Measurements from ENCODE around the gene CER1. TPM values are rescaled to one million over a fixed set of nuclear protein-coding genes. Genes with fewer than 3 reads are reported as not detected.

Gene CER1
- total and polyA plus RNA-seq, 2 of the 8 experiments (the other 6 are each of a cell fraction or from before 2014, with no cell fraction given): 0.26 to 3.4 TPM

DNA sequence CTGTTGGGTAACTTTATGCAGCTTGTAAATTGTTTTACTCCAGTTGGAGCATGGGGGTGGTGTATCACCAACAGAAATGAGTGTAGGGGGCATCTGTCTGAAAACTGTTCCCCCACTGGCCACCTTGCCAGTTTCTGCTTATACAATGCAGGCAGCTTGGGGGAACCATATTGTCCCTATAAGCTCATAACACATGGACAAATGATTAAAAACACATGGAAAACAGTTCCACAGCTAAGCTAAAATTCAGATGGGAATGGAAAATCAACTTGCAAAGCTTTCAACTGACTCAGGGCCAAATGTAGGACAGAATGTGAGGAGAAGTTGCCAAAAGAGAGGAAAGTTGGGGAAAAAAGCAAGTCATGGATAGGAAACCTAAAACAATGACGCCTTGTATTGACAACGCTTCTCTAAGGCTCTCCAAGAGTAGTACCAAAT is 7.9 kb upstream of the CER1 start:
- no peaks in the 10 kb centered on the region for H3K79me1 ChIP-seq (ENCODE audit: low read depth, low read length)
- H4K20me1 ChIP-seq (replicated peaks in 1 of 2; ENCODE audit: control insufficient read depth in 1 of 2, insufficient read depth in 2 of 2, low read length in 2 of 2): no peaks in the 10 kb centered on the region
- no peak overlapping the region for H2BK5ac ChIP-seq (ENCODE audit: low read depth, low read length)
- H2BK20ac ChIP-seq (ENCODE audit: low read length): no peak overlapping the region
- no peaks in the 10 kb centered on the region for H3K79me2 ChIP-seq (ENCODE audit: control insufficient read depth in 1 of 2, insufficient read depth in 2 of 2, low read length in 2 of 2)
- H3K4me3 ChIP-seq (ENCODE audit: extremely low read depth in 1 of 4, insufficient read depth in 2 of 4, low read depth in 3 of 4, low read length in 4 of 4): no peak overlapping the region
- H3K18ac ChIP-seq (ENCODE audit: extremely low read depth, low read length): no peak overlapping the region
- H3K4me2 ChIP-seq (ENCODE audit: insufficient read depth in 1 of 2, low read depth in 2 of 2, low read length in 2 of 2): no peak overlapping the region
- H3K27ac ChIP-seq (ENCODE audit: low read depth, low read length): no peak overlapping the region
- DNase-seq (ENCODE audit: low read depth in 1 of 2, low spot score in 2 of 2) (no peak), FAIRE-seq (no peak)
- no peak overlapping the region for H2BK12ac ChIP-seq (ENCODE audit: low read depth, low read length)
- CTCF ChIA-PET (ENCODE audit: partially characterized antibody): interaction anchor here (0.8 to 1.4 kb wide), 3 partner anchors 39 to 288 kb away, joined by 3 read pairs; no protein-coding TSS in a partner anchor
- H3K27me3 ChIP-seq (replicated peaks in 1 of 4; ENCODE audit: control insufficient read depth in 3 of 4, extremely low read depth in 1 of 4, insufficient read depth in 3 of 4, low read length in 3 of 4): peaks cover under 1 to 13% (median 5%) of the 10 kb centered on the region in 4 experiments; a peak in 6 of 7 replicates
- no peak overlapping the region for H2BK15ac ChIP-seq (ENCODE audit: low read length)
- no peak overlapping the region for H3K9ac ChIP-seq (replicated peaks in 1 of 4; ENCODE audit: extremely low read depth in 1 of 4, low read depth in 3 of 4, low read length in 3 of 4)
- H3K14ac ChIP-seq (ENCODE audit: insufficient read length): no peak overlapping the region
- POLR2A ChIA-PET (ENCODE audit: partially characterized antibody): no interaction called here
- no peak overlapping the region for H3K23ac ChIP-seq (ENCODE audit: insufficient read length)
- H2AFZ ChIP-seq (ENCODE audit: low read length): no peak overlapping the region
- no peaks in the 10 kb centered on the region for H3K36me3 ChIP-seq (ENCODE audit: control insufficient read depth in 2 of 4, insufficient read depth in 4 of 4, low read length in 3 of 4)
- WGBS, 2 experiments (ENCODE audit: extremely low coverage in 1 of 2, insufficient coverage in 1 of 2, insufficient read length in 1 of 2, insufficient replicate concordance in 2 of 2, low coverage in 1 of 2, low lambda C conversion rate in 2 of 2, missing lambda C conversion rate in 1 of 2): 83% methylated on average over 2 of the region's 2 CpGs; no CpG with 5 or more reads in 1 of the 2 experiments
- no peak overlapping the region for H2BK120ac ChIP-seq (replicated peaks; ENCODE audit: low read depth, low read length)
- no peaks in the 10 kb centered on the region for H3K4me1 ChIP-seq (replicated peaks in 1 of 4; ENCODE audit: control insufficient read depth in 3 of 4, insufficient read depth in 4 of 4, low read length in 3 of 4)
- H3K9me3 ChIP-seq (ENCODE audit: insufficient read depth in 2 of 2, low read depth in 1 of 2, low read length in 1 of 2): no peaks in the 10 kb centered on the region
- no peak overlapping the region for H4K91ac ChIP-seq (replicated peaks; ENCODE audit: insufficient read length, low read length)
- no peak overlapping the region for H2AK5ac ChIP-seq (ENCODE audit: low read depth, low read length)
- H3K56ac ChIP-seq (replicated peaks; ENCODE audit: insufficient read length, low read depth, low read length): no peak overlapping the region
- no peak overlapping the region for H4K8ac ChIP-seq (ENCODE audit: extremely low read depth, insufficient read depth, low read length)
- H3K4ac ChIP-seq (replicated peaks; ENCODE audit: insufficient read length, low read depth, low read length): no peak overlapping the region
- H3K23me2 ChIP-seq (ENCODE audit: low read depth, low read length): no peaks in the 10 kb centered on the region; the same call in 1 of the 2 replicates
- no peak overlapping the region for H4K5ac ChIP-seq (ENCODE audit: insufficient read length, low read depth, low read length)
- TF ChIP-seq BRCA1 (IDR thresholded peaks at IDR 0.05; ENCODE audit: low read depth, low read length): no peak
- TF ChIP-seq TAF7 (optimal IDR thresholded peaks at IDR 0.05; ENCODE audit: borderline replicate concordance, low read depth, low read length): no peak
